PC-3 (cell line): ENCODE data around the gene AQP2. TPM values are rescaled to one million over a fixed set of nuclear protein-coding genes. Genes with fewer than 3 reads are reported as not detected.
"Not testable (repeated sequence)": the region's sequence is repeated elsewhere in the genome, so short reads cannot be mapped to it uniquely, and the experiment has no call there.

ENCODE experiments used
- ATAC-seq: fragments of 200-7000 bp; cut with Tn5 transposase; 2 replicates; pipeline ENCODE4 v1.9.1; 2020; ENCODE audit warnings: mild to moderate bottlenecking, moderate library complexity
- BruUV-seq: library from RNA; stranded (reverse); fragments of 400-500 nt; replicated peaks from 2 replicates; lab custom pipeline; 2021; lab: Mats Ljungman, UMichigan
- CTCF ChIA-PET: fragments of 300-600 bp; sonication (Branson Sonifier 250); formaldehyde crosslinking; loops from one replicate; lab custom pipeline; 2022; ENCODE audit warnings: antibody characterized with exemption; lab: Charles Lee
- POLR2A ChIA-PET: fragments of 300-600 bp; sonication (Branson Sonifier 250); formaldehyde crosslinking; loops from one replicate; lab custom pipeline; 2022; ENCODE audit warnings: antibody characterized with exemption; ENCODE audit not compliant: unreplicated experiment; lab: Charles Lee
- DNase-seq: peaks from one replicate; pipeline ENCODE4 v3.0.0-alpha.2; 2015
- H2AFZ ChIP-seq: fragments of 300-600 bp; sonication (generic); 2 replicates; pipeline ENCODE4 v1.6.0; 2016; ENCODE audit warnings: antibody characterized with exemption, low read length
- H3F3A ChIP-seq: fragments of 300-600 bp; sonication (generic); one replicate; pipeline ENCODE4 v1.6.0; 2017; ENCODE audit warnings: antibody characterized with exemption, low read length, control low read depth, mild to moderate bottlenecking; ENCODE audit not compliant: unreplicated experiment
- H3K27ac ChIP-seq: fragments of 300-600 bp; sonication (generic); 2 replicates; pipeline ENCODE4 v1.5.1; 2016; ENCODE audit warnings: mild to moderate bottlenecking, low read length
- H3K27me3 ChIP-seq: fragments of 300-600 bp; sonication (generic); 2 replicates; pipeline ENCODE4 v1.6.1; 2016; ENCODE audit warnings: low read length, mixed read lengths
- H3K36me3 ChIP-seq: fragments of 300-600 bp; sonication (generic); 2 replicates; pipeline ENCODE4 v1.6.1; 2016; ENCODE audit warnings: low read depth, mixed run types, low read length, mixed read lengths
- H3K4me1 ChIP-seq: fragments of 300-600 bp; sonication (generic); 2 replicates; pipeline ENCODE4 v1.5.1; 2016; ENCODE audit warnings: low read length; ENCODE audit not compliant: insufficient read depth
- H3K4me2 ChIP-seq: fragments of 300-600 bp; sonication (generic); 2 replicates; pipeline ENCODE4 v1.6.0; 2016; ENCODE audit warnings: low read length
- H3K4me3 ChIP-seq: fragments of 300-600 bp; sonication (generic); 2 replicates; pipeline ENCODE4 v1.5.1; 2016; ENCODE audit warnings: mild to moderate bottlenecking, low read length, mixed read lengths
- H3K79me2 ChIP-seq: fragments of 300-600 bp; sonication (generic); 2 replicates; pipeline ENCODE4 v1.6.1; 2017; ENCODE audit warnings: low read length, mixed read lengths
- H3K9ac ChIP-seq: fragments of 300-600 bp; sonication (generic); 2 replicates; pipeline ENCODE4 v1.6.0; 2016; ENCODE audit warnings: mild to moderate bottlenecking, low read length
- H3K9me2 ChIP-seq: fragments of 300-600 bp; sonication (generic); replicated peaks from 2 replicates; pipeline ENCODE4 v1.6.1; 2016; ENCODE audit warnings: mixed run types, low read length, mixed read lengths
- H3K9me3 ChIP-seq: fragments of 300-600 bp; sonication (generic); 2 replicates; pipeline ENCODE4 v1.6.1; 2016; ENCODE audit warnings: low read length, mixed read lengths
- H4K20me1 ChIP-seq: fragments of 300-600 bp; sonication (generic); 2 replicates; pipeline ENCODE4 v1.6.1; 2016; ENCODE audit warnings: low read length, mixed read lengths
- EZH2 ChIP-seq: fragments of 300-600 bp; sonication (generic); IDR thresholded peaks from one replicate; pipeline ENCODE4 v1.6.1; 2017; ENCODE audit warnings: antibody characterized with exemption, mild to moderate bottlenecking, low read length; ENCODE audit not compliant: unreplicated experiment
- EZH2phosphoT487 ChIP-seq: fragments of 300-600 bp; sonication (generic); IDR thresholded peaks from 2 replicates; pipeline ENCODE4 v1.6.1; 2018; ENCODE audit warnings: mild to moderate bottlenecking, antibody characterized with exemption, low read length, borderline replicate concordance
- intact Hi-C: fragments of 100-400 bp; cut with micrococcal nuclease; formaldehyde crosslinking; loops from 2 replicates; pipeline ENCODE4 v1.9.0; 2023
- total RNA-seq: library from RNA; depleted of rRNA; stranded (reverse); fragments of >200 nt; gene quantifications from 2 replicates; pipeline ENCODE4 v1.2.3, GENCODE V29; 2014
- TF ChIP-seq, protein P1 (sequence below): fragments of 300-600 bp; sonication (generic); conservative IDR thresholded peaks from 2 replicates; pipeline ENCODE4 v1.5.1; 2017; ENCODE audit warnings: antibody characterized with exemption, low read depth, mild to moderate bottlenecking, low read length

The AQP2 gene
- total RNA-seq, 1 experiment from 2014 or later = not detected

DNA sequence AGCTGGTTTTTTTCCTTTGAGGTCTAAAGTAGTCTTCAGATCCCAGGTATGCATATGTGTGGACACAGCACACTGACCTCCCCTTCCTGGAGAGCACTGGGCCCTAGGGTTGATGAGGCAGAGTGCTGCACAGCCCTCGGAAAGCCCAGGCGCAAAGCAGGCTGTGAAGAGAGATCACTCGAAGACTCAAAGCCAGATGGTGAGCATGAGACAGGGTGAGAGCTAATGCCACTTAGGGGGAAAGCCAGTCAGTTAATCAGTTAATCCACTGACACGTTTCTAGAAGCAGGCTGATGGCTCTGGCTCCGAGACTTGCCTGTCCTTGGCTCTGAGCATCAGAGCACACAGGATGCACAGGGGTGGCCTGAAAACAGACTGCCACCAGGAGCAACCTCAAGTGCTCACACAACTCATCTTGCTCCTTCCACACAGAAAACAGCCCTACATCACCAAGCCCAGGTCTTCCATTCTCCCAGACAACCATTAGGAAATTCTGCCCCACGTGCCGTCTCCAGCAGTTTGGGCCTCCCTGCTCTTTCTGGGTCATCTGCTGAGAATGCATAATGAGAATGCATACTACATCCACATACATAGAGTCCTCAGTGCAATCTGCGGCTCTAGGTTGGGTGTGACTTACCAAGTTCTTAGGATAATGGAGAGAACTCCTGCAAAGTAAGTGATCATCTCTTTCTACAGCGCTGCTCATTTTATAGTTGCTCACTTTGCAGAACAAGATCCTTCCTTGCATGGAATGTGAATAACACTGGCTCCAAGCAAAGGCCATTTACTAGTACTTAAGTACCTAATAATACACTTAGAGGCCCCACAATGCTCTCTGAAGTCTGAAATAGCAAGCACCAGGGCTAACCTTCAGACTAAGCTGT, 34.2 kb downstream of the AQP2 start:
- H3K27ac ChIP-seq = no peak overlapping the region
- no peak overlapping the region for H3K9ac ChIP-seq
- BruUV-seq = no TSS peak

DNA sequence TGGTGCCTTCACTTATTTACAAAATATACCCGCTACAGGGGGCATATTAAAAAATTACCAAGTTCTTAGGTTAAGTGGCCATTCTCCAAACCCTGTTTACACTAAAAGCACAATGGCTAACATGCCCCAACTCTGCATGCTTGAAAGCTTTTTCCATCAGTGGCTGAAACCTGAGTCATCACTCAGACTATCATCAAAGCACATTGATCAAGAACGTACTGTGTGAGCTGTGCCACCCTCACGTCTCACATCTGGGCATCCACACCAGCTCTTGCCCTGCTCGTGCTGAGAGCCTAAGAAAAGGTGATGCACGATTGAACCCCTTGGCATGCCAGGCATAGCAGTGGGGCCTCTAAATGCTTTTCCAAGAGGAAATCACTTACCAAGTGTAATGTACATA, 35.4 kb downstream of the AQP2 start:
- Histone ChIP-seq H3F3A (no peaks in the 10 kb centered on the region), H3K9me3 (no peaks in the 10 kb centered on the region), H3K9me2 (no peaks in the 10 kb centered on the region), H3K27ac (no peak overlapping the region), H2AFZ (no peak overlapping the region), H3K4me3 (no peak overlapping the region), H3K36me3 (peaks cover 39% of the 10 kb centered on the region), H3K4me1 (peaks cover 9% of the 10 kb centered on the region; the same call in 1 of the 2 replicates), H4K20me1 (no peaks in the 10 kb centered on the region), H3K79me2 (no peaks in the 10 kb centered on the region), H3K27me3 (no peaks in the 10 kb centered on the region), H3K4me2 (no peak overlapping the region), H3K9ac (no peak overlapping the region)
- POLR2A ChIA-PET = no interaction called here
- no peak for TF ChIP-seq EZH2
- TF ChIP-seq, protein P1, sequence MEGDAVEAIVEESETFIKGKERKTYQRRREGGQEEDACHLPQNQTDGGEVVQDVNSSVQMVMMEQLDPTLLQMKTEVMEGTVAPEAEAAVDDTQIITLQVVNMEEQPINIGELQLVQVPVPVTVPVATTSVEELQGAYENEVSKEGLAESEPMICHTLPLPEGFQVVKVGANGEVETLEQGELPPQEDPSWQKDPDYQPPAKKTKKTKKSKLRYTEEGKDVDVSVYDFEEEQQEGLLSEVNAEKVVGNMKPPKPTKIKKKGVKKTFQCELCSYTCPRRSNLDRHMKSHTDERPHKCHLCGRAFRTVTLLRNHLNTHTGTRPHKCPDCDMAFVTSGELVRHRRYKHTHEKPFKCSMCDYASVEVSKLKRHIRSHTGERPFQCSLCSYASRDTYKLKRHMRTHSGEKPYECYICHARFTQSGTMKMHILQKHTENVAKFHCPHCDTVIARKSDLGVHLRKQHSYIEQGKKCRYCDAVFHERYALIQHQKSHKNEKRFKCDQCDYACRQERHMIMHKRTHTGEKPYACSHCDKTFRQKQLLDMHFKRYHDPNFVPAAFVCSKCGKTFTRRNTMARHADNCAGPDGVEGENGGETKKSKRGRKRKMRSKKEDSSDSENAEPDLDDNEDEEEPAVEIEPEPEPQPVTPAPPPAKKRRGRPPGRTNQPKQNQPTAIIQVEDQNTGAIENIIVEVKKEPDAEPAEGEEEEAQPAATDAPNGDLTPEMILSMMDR = no peak
- no peak for TF ChIP-seq EZH2phosphoT487
- ATAC-seq (no peak), DNase-seq (no peak)
- no TSS peak for BruUV-seq
- intact Hi-C loops = no loop called here
- CTCF ChIA-PET = no interaction called here

More for the DNA sequence above, 34.2 kb downstream of the AQP2 start:
- Histone ChIP-seq H3K79me2 (no peaks in the 10 kb centered on the region), H3K36me3 (peaks cover 26% of the 10 kb centered on the region), H3K9me3 (no peaks in the 10 kb centered on the region), H3K4me3 (no peak overlapping the region), H3K4me1 (peaks cover 9% of the 10 kb centered on the region; the same call in 1 of the 2 replicates), H3F3A (no peaks in the 10 kb centered on the region), H3K27me3 (no peaks in the 10 kb centered on the region), H3K4me2 (no peak overlapping the region), H4K20me1 (no peaks in the 10 kb centered on the region), H3K9me2 (no peaks in the 10 kb centered on the region), H2AFZ (no peak overlapping the region)
- DNase-seq (no peak), ATAC-seq (peak; percentile 22; the same call in 1 of the 2 replicates)
- intact Hi-C loops = no loop called here
- CTCF ChIA-PET = interaction anchor here (0.7 to 1.2 kb wide), 2 partner anchors 86 to 127 kb away, joined by 3 to 4 read pairs; no protein-coding TSS in a partner anchor
- no peak for TF ChIP-seq EZH2phosphoT487
- TF ChIP-seq, protein P1 = no peak
- TF ChIP-seq EZH2 = no peak
- POLR2A ChIA-PET = interaction anchor here (0.8 kb wide), 1 partner anchor 10 kb away, joined by 7 read pairs; no protein-coding TSS in a partner anchor

DNA sequence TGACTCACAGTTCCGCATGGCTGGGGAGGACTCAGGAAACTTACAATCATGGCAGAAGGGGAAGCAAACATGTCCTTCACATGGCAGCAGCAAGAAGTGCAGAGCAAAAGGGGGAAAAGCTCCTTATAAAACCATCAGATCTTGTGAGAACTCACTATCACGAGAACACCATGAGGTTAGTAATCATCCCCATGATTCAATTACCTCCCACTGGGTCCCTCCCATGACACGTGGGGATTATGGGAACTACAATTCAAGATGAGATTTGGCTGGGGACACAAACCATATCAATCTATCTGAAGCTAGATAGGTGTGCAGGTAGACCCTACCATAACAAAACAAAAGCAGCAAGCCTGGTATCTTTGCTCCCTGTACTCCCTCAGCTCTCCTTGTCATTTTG, 35.9 kb downstream of the AQP2 start:
- CTCF ChIA-PET, H3K4me2 ChIP-seq, H2AFZ ChIP-seq, H3K27me3 ChIP-seq, H3K9ac ChIP-seq, H3K4me1 ChIP-seq, H4K20me1 ChIP-seq, intact Hi-C loops, ATAC-seq, BruUV-seq, DNase-seq, H3K9me3 ChIP-seq, H3F3A ChIP-seq, H3K27ac ChIP-seq, H3K79me2 ChIP-seq, H3K9me2 ChIP-seq, H3K4me3 ChIP-seq: not testable (repeated sequence)
- POLR2A ChIA-PET = interaction anchor here (0.5 kb wide), 1 partner anchor 118 kb away, joined by 3 read pairs; the partner anchor contains the start of gene GPD1
- H3K36me3 ChIP-seq = peaks cover 41% of the 10 kb centered on the region
